Measurements from ENCODE around the gene GALK1.

GALK1 gene

DNA sequence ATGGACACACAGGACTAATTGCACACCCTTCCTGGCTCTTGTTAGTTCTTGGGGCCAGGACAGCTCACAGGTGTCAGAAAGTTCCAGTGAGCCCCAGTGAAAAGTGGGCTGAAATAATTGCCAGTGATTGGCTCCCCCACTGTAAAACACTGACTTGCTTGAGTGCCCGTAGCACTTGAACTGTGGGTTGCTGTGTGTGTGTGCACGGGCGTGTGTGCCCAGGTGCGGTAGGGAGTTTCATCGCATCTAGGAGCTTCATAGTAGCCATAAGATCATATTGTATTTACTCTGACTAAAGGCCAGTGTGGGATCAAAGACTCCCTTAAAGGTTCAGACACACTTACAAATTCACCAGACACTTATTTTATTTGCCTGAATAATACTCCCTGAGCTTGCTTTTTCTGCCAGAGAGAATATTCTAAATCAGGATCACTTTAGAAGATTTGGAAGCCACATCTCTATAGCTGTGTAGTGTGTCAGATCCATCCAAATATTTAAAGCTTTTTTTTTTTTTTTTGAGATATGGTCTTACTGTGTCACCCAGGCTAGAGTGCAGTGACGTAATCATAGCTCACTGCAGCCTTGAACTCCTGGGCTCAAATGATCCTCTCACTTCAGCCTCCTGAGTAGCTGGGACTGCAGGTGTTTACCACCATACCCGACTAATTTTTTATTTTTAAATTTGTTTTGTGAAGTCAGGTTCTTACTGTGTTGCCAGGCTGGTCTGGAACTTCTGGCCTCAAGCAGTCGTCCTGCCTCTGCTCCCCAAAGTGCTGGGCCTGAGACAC is 31.0 kb upstream of the GALK1 start:
- DNase-seq (ENCODE audit: insufficient read length, low spot score) (no peak), FAIRE-seq (no peak)

DNA sequence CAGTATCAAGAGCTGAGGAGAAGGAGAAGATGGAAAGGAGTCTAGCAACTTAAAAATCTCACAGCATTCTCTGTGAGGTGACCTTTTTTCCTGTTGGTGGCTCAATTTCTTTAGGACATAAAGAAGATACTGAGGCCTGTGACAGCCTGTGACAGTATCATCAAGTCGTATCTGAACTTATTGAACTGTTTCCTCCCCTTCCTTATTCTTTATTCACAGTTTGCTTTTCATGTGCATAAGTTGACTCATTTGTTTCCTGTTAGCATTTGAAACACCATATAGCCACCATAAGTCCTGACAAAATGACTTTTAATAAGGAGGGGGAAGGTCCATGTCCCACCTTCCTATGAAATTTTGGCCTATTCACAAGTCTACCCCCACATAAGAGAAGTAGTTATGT is 28.5 kb upstream of the GALK1 start:
- TF ChIP-seq, protein P1, sequence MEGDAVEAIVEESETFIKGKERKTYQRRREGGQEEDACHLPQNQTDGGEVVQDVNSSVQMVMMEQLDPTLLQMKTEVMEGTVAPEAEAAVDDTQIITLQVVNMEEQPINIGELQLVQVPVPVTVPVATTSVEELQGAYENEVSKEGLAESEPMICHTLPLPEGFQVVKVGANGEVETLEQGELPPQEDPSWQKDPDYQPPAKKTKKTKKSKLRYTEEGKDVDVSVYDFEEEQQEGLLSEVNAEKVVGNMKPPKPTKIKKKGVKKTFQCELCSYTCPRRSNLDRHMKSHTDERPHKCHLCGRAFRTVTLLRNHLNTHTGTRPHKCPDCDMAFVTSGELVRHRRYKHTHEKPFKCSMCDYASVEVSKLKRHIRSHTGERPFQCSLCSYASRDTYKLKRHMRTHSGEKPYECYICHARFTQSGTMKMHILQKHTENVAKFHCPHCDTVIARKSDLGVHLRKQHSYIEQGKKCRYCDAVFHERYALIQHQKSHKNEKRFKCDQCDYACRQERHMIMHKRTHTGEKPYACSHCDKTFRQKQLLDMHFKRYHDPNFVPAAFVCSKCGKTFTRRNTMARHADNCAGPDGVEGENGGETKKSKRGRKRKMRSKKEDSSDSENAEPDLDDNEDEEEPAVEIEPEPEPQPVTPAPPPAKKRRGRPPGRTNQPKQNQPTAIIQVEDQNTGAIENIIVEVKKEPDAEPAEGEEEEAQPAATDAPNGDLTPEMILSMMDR (IDR thresholded peaks at IDR 0.05; ENCODE audit: insufficient read depth, missing control alignments) = no peak
- FAIRE-seq = no peak

More for the DNA sequence above, 31.0 kb upstream of the GALK1 start:
- TF ChIP-seq, protein P1 (IDR thresholded peaks at IDR 0.05; ENCODE audit: insufficient read depth, missing control alignments) = no peak

DNA sequence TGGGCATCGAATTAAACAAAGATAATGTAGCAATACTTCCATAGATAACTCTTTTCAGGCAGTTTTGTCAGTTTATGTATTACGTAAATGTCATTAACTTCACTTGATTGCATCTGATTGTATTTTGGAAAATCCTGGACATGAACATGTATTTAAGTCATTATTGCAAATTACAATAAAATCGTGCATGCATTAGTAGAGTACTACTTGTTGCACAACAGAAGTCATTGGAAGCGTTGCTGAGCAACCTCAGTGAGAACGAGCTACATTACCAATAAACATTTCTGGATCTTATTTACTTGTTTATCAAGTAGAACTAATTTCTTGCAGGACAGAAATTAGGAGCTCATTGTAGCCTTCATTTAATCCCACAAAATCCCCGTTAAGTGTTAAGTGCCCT is 26.3 kb upstream of the GALK1 start:
- TF ChIP-seq, protein P1 (IDR thresholded peaks at IDR 0.05; ENCODE audit: insufficient read depth, missing control alignments) = no peak
- DNase-seq (ENCODE audit: insufficient read length, low spot score) = no peak
- no peak for FAIRE-seq

More for the DNA sequence above, 28.5 kb upstream of the GALK1 start:
- DNase-seq (ENCODE audit: insufficient read length, low spot score) = no peak

DNA sequence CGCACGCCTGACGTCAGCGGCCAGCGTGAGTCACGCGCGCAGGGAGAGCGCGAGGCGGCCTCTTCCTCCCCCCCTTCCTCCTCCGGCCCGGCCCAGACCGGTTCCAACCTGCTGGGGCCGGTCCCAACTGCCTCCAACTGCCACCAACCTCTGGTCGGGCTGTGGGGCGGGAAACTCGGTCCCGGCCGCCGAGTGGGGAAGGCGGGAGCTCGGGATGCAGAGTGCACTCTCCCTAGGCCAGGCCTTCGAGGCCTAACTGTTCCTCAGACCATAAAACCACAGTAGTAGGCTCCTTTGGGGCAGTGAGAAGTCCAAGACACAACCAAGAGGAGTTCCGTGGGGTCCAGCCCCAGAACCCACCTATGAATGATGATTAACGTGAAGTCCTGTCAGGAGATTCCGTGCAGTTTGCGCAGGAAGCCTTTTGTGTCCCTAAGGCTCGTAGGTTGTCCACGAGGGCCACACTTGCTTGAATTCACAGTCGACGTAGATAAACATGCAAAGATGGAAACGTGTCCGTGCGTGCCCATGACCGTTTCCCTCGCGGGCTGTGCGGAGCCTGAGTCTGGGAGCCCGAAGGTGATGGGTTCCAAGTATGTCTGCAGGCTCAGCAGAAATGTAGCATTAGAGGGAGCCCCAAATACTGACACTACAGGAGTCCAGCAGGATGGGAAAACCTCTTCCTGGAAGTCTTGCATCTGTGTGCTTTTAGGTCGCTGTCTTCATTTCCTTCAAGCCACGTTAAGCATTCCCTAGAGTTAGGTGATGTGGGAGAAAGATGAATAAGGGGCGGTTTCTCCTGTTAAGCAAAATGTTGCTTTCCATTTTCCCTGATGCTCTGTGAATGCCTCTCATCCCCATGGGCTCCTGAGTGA is 20.3 kb upstream of the GALK1 start:
- DNase-seq (ENCODE audit: insufficient read length, low spot score) = peak; percentile 42
- FAIRE-seq = no peak
- TF ChIP-seq, protein P1 (IDR thresholded peaks at IDR 0.05; ENCODE audit: insufficient read depth, missing control alignments) = no peak

DNA sequence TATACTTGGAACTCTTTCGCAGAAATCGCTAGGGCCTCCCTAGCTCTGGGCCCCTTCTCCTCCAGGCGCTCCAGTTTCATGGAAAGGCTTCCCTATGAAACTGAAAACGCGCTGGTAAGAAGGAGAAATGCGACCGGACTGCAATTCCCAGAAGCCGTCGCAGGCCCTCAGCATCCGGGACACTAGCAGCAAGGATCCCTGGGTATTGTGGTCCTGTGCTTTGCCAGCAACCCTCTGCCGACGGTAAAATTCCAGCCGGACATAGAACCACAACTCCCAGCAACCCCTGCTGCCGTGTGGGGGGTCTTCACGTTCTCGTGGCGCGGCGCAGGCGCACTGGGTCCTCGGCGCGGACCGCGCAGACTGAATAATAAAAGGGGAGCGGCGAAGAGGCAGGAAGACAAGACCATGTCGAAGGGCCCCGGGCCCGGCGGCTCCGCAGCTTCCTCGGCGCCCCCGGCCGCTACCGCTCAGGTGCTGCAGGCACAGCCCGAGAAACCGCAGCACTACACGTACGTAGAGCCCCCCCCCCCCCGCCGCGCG is 19.6 kb upstream of the GALK1 start, which contains the start of gene UNK:
UNK (plus strand) TSS at position 334 of the 543 bp plus-strand sequence; CDS start at position 409, 75 bp downstream.
- TF ChIP-seq, protein P1 (IDR thresholded peaks at IDR 0.05; ENCODE audit: insufficient read depth, missing control alignments) = no peak
- DNase-seq (ENCODE audit: insufficient read length, low spot score) (peak; percentile 61), FAIRE-seq (no peak)

DNA sequence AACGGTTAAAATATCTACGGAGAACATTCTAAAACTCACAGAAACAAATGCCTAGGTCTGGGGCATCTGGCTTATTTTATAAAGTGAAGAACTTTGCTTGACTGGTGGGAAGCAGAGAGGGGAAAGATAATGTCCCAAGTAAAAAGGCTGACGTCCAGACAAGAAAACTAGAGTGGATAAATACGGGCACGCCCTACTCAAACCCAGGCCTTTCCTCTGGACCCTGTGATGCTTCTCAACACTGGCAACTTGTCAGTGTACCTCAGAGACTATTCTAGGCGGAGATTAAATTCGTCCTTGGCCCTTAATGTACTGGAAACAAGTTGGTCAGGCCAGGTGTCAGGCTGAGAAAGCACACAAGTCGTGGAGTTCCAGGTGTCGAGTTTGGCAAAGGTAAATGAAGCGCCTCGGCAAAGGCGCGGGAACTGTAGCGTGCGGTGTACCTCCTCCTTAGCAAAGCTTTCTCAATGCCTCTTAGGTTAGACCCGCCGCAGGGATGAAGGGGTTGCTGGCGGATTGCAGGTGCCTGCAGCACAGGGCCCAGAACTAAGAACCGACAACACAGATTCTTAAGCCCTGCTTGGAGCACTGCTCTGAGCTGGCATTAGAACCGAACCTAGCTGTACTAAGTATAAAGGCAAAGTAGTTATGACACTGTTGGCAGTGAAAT is 18.9 kb upstream of the GALK1 start:
- FAIRE-seq (no peak), DNase-seq (ENCODE audit: insufficient read length, low spot score) (no peak)
- TF ChIP-seq, protein P1 (IDR thresholded peaks at IDR 0.05; ENCODE audit: insufficient read depth, missing control alignments) = no peak

Measured in D721Med (cell line).